BJ (cell line): Measurements from ENCODE around the gene BPIFB6. TPM values are rescaled to one million over a fixed set of nuclear protein-coding genes. Genes with fewer than 3 reads are reported as not detected.

Experiments
- CTCF ChIA-PET: fragments of 350-600 bp; formaldehyde crosslinking; extraction: SDS; loops from one replicate; lab custom pipeline; 2021; ENCODE audit warnings: antibody characterized with exemption, inconsistent platforms; lab: Yijun Ruan, JAX
- POLR2A ChIA-PET: fragments of 300-600 bp; sonication (Branson Sonifier 250); formaldehyde crosslinking; extraction: SDS; loops from one replicate; lab custom pipeline; 2021; ENCODE audit warnings: antibody characterized with exemption; lab: Charles Lee
- DNase-seq: peaks from one replicate; pipeline ENCODE4 v3.0.0-alpha.2; 2011; ENCODE audit warnings: low read depth
- H3K27me3 ChIP-seq: 2 replicates; pipeline ENCODE4 v1.6.0; 2011; ENCODE audit warnings: low read length; ENCODE audit not compliant: control insufficient read depth, insufficient read depth
- H3K36me3 ChIP-seq: 2 replicates; pipeline ENCODE4 v1.5.1; 2011; ENCODE audit warnings: low read length; ENCODE audit not compliant: control insufficient read depth, insufficient read depth
- H3K4me3 ChIP-seq: 2 replicates; pipeline ENCODE4 v1.5.1; 2011; ENCODE audit warnings: low read depth, mild to moderate bottlenecking, control low read depth, low read length
- CTCF ChIP-seq: IDR thresholded peaks from 2 replicates; pipeline ENCODE4 v1.5.1; 2011; ENCODE audit warnings: low read depth, mild to moderate bottlenecking, control low read depth, inconsistent platforms, low read length, moderate library complexity; ENCODE audit not compliant: insufficient read depth
- polyA plus RNA-seq: library from polyadenylated mRNA; depleted of rRNA; stranded (reverse); fragments of >200 nt; gene quantifications from 2 replicates; pipeline ENCODE4 v1.2.3, GENCODE V29; 2011

Gene BPIFB6
- polyA plus RNA-seq, 1 experiment = not detected

GRCh38 chr20:33032555-33032954 is 1.1 kb downstream of the BPIFB6 start:
- POLR2A ChIA-PET = no interaction called here
- TF ChIP-seq CTCF = no peak
- Histone ChIP-seq H3K36me3 (no peaks in the 10 kb centered on the region), H3K4me3 (no peak overlapping the region), H3K27me3 (0 out of 2 replicates have a peak, but pooled peaks cover 2% of the 10 kb centered on the region)
- no peak for DNase-seq
- CTCF ChIA-PET = no interaction called here

- no peak for TF ChIP-seq CTCF
Measured at GRCh38 chr20:33033381-33033780, 1.9 kb downstream of the BPIFB6 start.

DNA sequence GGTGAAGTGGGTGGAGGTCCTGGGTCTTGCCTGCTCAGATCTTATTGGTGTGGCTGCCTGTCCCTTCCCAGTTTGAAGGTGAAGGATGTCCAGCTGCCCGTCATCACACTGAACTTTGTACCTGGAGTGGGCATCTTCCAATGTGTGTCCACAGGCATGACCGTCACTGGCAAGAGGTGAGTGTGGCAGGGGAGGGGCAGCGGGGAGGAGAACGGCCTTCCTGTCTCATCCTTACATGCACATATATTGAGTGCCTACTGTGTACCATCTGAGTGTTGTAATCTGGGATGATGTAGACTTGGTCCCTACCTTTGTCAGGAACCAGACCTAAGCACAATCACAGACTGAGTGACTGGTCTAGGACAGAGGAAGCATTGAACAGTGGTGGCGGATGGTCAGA is 2.7 kb downstream of the BPIFB6 start:
- H3K36me3 ChIP-seq = no peaks in the 10 kb centered on the region
- POLR2A ChIA-PET = no interaction called here
- CTCF ChIA-PET = no interaction called here

More at GRCh38 chr20:33033381-33033780, 1.9 kb downstream of the BPIFB6 start:
- ChIA-PET CTCF (no interaction called here), POLR2A (no interaction called here)
- Histone ChIP-seq H3K36me3 (no peaks in the 10 kb centered on the region), H3K27me3 (no peaks in the 10 kb centered on the region), H3K4me3 (no peak overlapping the region)
- no peak for DNase-seq

GRCh38 chr20:33034901-33035492 is 3.5 kb downstream of the BPIFB6 start:
- TF ChIP-seq CTCF = no peak
- H3K27me3 ChIP-seq = no peaks in the 10 kb centered on the region
- CTCF ChIA-PET = no interaction called here
- no peak overlapping the region for H3K4me3 ChIP-seq
- no peak for DNase-seq
- POLR2A ChIA-PET = no interaction called here
- H3K36me3 ChIP-seq = no peaks in the 10 kb centered on the region

More for the DNA sequence above, 2.7 kb downstream of the BPIFB6 start:
- no peak for TF ChIP-seq CTCF
- Histone ChIP-seq H3K27me3 (no peaks in the 10 kb centered on the region), H3K4me3 (no peak overlapping the region)
- DNase-seq = no peak

- Histone ChIP-seq H3K27me3 (no peaks in the 10 kb centered on the region), H3K4me3 (no peak overlapping the region), H3K36me3 (no peaks in the 10 kb centered on the region)
- no peak for TF ChIP-seq CTCF
- no peak for DNase-seq
- ChIA-PET POLR2A (no interaction called here), CTCF (no interaction called here)
Measured at GRCh38 chr20:33037456-33037855, 6.0 kb downstream of the BPIFB6 start.
